MCF 10A (cell line): ENCODE data around the gene NOXO1. TPM values are rescaled to one million over a fixed set of nuclear protein-coding genes. Genes with fewer than 3 reads are reported as not detected.

Experiments
- BruUV-seq: library from RNA; stranded (reverse); fragments of 400-500 nt; replicated peaks from 2 replicates; lab custom pipeline; 2021; lab: Mats Ljungman, UMichigan
- CTCF ChIA-PET: fragments of 300-600 bp; sonication (Branson Sonifier 250); formaldehyde crosslinking; extraction: SDS; loops from one replicate; lab custom pipeline; 2021; ENCODE audit warnings: antibody characterized with exemption, inconsistent platforms; lab: Yijun Ruan, JAX
- POLR2A ChIA-PET: fragments of 300-600, 350-650 bp; sonication (Branson Sonifier 250); formaldehyde crosslinking; extraction: SDS; loops from one replicate; lab custom pipeline; 2020; ENCODE audit warnings: antibody characterized with exemption, inconsistent platforms; lab: Yijun Ruan, JAX
- DNase-seq: peaks from one replicate; pipeline ENCODE4 v3.0.0-alpha.2; 2018; ENCODE audit not compliant: unreplicated experiment
- H3K27ac Mint-ChIP-seq: one replicate; pipeline ENCODE4 v1.8.0; 2022; ENCODE audit warnings: mild to moderate bottlenecking, low read depth, mixed read lengths; ENCODE audit not compliant: unreplicated experiment
- H3K27me3 Mint-ChIP-seq: one replicate; pipeline ENCODE4 v1.8.0; 2022; ENCODE audit warnings: mixed read lengths; ENCODE audit not compliant: insufficient read depth, unreplicated experiment
- H3K36me3 Mint-ChIP-seq: one replicate; pipeline ENCODE4 v1.8.0; 2022; ENCODE audit warnings: mild to moderate bottlenecking, moderate library complexity, mixed read lengths; ENCODE audit not compliant: insufficient read depth, unreplicated experiment
- H3K4me1 Mint-ChIP-seq: one replicate; pipeline ENCODE4 v1.8.0; 2022; ENCODE audit warnings: mixed read lengths; ENCODE audit not compliant: insufficient read depth, unreplicated experiment
- H3K4me3 Mint-ChIP-seq: one replicate; pipeline ENCODE4 v1.8.0; 2022; ENCODE audit warnings: mild to moderate bottlenecking, moderate library complexity, mixed read lengths; ENCODE audit not compliant: unreplicated experiment
- H3K9me3 Mint-ChIP-seq: one replicate; pipeline ENCODE4 v1.8.0; 2022; ENCODE audit warnings: mixed read lengths; ENCODE audit not compliant: unreplicated experiment
- intact Hi-C: fragments of 100-400 bp; cut with micrococcal nuclease; formaldehyde crosslinking; loops from 2 replicates; pipeline ENCODE4 v1.14.1; 2022
- total RNA-seq: library from RNA; stranded (reverse); gene quantifications from 2 replicates; pipeline ENCODE4 v1.2.3, GENCODE V29; 2022
- TF ChIP-seq, protein P1 (sequence below): fragments of 200-600 bp; IDR thresholded peaks from one replicate; pipeline ENCODE4 v1.8.0; 2022; ENCODE audit warnings: antibody characterized with exemption, mild to moderate bottlenecking; ENCODE audit not compliant: unreplicated experiment

The NOXO1 gene
- total RNA-seq, 1 experiment from 2014 or later: 1.1 TPM

GRCh38 chr16:2001035-2001434, 19.8 kb upstream of the NOXO1 start:
- DNase-seq: no peak
- intact Hi-C loops: no loop called here
- peaks cover 2% of the 10 kb centered on the region for H3K4me1 Mint-ChIP-seq
- POLR2A ChIA-PET: interaction anchor here (1.2 kb wide), 1 partner anchor 13 kb away, joined by 3 read pairs; no protein-coding TSS in a partner anchor
- H3K27ac Mint-ChIP-seq: no peak overlapping the region
- TF ChIP-seq, protein P1, sequence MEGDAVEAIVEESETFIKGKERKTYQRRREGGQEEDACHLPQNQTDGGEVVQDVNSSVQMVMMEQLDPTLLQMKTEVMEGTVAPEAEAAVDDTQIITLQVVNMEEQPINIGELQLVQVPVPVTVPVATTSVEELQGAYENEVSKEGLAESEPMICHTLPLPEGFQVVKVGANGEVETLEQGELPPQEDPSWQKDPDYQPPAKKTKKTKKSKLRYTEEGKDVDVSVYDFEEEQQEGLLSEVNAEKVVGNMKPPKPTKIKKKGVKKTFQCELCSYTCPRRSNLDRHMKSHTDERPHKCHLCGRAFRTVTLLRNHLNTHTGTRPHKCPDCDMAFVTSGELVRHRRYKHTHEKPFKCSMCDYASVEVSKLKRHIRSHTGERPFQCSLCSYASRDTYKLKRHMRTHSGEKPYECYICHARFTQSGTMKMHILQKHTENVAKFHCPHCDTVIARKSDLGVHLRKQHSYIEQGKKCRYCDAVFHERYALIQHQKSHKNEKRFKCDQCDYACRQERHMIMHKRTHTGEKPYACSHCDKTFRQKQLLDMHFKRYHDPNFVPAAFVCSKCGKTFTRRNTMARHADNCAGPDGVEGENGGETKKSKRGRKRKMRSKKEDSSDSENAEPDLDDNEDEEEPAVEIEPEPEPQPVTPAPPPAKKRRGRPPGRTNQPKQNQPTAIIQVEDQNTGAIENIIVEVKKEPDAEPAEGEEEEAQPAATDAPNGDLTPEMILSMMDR: no peak
- CTCF ChIA-PET: no interaction called here
- peaks cover 67% of the 10 kb centered on the region for H3K36me3 Mint-ChIP-seq
- H3K4me3 Mint-ChIP-seq: no peak overlapping the region
- no peaks in the 10 kb centered on the region for H3K27me3 Mint-ChIP-seq
- H3K9me3 Mint-ChIP-seq: no peaks in the 10 kb centered on the region
- no TSS peak for BruUV-seq

DNA sequence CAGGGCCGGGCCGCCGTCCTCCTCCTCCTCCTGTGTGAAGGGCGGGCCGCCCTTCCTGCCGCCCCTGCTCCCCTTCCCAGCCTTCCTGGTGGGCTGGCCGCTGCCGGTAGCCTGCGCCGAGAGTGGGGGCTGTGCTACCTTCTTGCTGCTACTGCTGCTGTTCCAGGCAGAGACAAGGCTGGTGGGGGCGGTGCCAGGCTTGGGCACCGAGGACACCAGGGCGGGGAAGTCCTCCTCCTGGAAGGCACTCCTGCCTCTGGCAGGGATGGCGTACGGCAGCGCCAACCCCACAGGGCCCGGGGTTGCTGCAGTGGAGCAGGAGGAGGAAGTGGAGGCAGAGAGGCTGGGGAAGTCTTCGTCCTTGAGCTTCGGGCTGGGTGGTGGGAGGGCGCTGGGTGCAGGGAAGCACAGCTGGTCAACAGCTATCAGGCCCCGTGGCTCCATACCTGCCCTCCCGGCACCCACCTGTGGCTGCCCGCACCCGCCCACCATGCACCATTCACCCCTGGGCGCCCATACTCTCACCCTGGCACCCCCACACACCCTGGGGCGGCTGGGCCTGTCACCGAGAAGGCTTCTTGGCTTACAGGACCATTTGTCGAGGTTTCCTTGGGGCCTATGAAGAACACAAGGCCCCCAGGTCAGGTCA, 18.7 kb upstream of the NOXO1 start:
- intact Hi-C loops: no loop called here
- CTCF ChIA-PET: interaction anchor here (0.7 kb wide), 1 partner anchor 964 kb away, joined by 4 read pairs; the partner anchor contains the start of gene KREMEN2
- DNase-seq: no peak

DNA sequence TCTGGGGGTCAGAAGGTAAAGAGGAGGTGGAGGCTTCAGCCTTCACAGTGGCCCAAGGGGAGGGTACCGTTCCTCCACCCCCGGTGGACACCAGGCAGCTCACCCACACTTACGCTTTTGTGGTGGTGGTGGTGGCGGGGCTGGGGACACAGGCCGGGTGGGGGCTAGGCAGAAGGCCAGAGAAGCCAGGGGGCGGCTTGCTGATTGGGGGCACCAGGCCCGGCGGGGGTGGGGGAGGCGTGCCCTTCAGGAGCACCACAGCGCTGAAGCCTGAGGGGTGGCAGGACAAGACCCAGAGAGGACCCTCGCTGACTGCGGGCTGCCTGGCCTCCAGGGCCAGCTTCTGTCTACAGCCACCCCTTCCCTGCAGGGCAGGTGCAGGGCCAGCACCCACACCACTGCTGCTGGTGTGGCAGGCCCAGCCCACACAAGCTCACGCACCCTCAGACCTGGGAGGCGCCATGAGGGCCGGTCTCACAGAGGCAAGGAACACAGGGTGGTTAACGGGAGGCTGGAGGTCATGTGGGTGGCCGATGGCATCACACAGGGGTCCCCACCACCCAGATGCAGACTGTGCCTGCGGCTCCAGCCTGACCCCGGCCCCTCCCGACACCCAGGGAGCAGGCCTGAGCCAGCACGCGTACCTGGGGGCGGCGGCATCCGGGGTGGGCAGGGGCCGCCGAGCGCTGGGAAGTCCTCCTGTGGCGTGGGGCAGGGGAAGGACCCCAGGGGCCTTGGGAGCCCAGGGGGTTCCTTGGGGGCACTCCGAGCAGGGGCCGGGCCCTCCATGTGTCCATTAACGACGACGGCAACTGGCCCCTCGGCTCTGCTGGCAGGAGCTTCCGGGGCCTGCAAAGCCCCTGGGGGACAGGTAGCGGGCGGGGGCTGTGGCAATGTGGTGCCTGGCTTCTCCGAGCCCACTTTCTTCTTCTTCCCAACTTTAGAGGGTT, 17.9 kb upstream of the NOXO1 start:
- BruUV-seq: no TSS peak
- Mint-ChIP-seq H3K9me3 (no peaks in the 10 kb centered on the region), H3K4me3 (no peak overlapping the region), H3K27me3 (no peaks in the 10 kb centered on the region), H3K4me1 (peaks cover 7% of the 10 kb centered on the region), H3K36me3 (peaks cover 72% of the 10 kb centered on the region), H3K27ac (no peak overlapping the region)
- intact Hi-C loops: no loop called here
- TF ChIP-seq, protein P1: no peak
- ChIA-PET POLR2A (interaction anchor here (0.9 to 1.5 kb wide), 2 partner anchors 9 to 156 kb away, joined by 4 read pairs; partner anchors contain the start of gene TRAF7), CTCF (interaction anchor here (0.6 kb wide), 2 partner anchors 49 to 321 kb away, joined by 3 read pairs; partner anchors contain the start of genes JPT2 and TSC2)
- DNase-seq: no peak

More for the DNA sequence above, 18.7 kb upstream of the NOXO1 start:
- no TSS peak for BruUV-seq
- Mint-ChIP-seq H3K9me3 (no peaks in the 10 kb centered on the region), H3K36me3 (peaks cover 73% of the 10 kb centered on the region), H3K4me3 (no peak overlapping the region), H3K27me3 (no peaks in the 10 kb centered on the region), H3K27ac (no peak overlapping the region), H3K4me1 (peaks cover 6% of the 10 kb centered on the region)
- TF ChIP-seq, protein P1: no peak
- POLR2A ChIA-PET: interaction anchor here (0.9 kb wide), 1 partner anchor 155 kb away, joined by 4 read pairs; the partner anchor contains the start of gene TRAF7
